A673 (cell line): ENCODE data around the gene RHOT1. TPM values are rescaled to one million over a fixed set of nuclear protein-coding genes. Genes with fewer than 3 reads are reported as not detected.

Experiments used
- BruUV-seq: library from RNA; stranded (reverse); fragments of 400-500 nt; replicated peaks from 2 replicates; lab custom pipeline; 2021; lab: Mats Ljungman, UMichigan
- CTCF ChIA-PET: fragments of 300-600 bp; sonication (Branson Sonifier 250); formaldehyde crosslinking; loops from one replicate; lab custom pipeline; 2022; ENCODE audit warnings: antibody characterized with exemption; lab: Charles Lee
- POLR2A ChIA-PET: fragments of 300-600 bp; sonication (Branson Sonifier 250); formaldehyde crosslinking; loops from one replicate; lab custom pipeline; 2022; ENCODE audit warnings: antibody characterized with exemption; ENCODE audit not compliant: low non-redundant PET; lab: Charles Lee
- DNase-seq: peaks from one replicate; pipeline ENCODE4 v3.0.0-alpha.2; 2015; ENCODE audit warnings: low spot score
- H3K27ac ChIP-seq: fragments of 200-600 bp; sonication (generic); 2 replicates; pipeline ENCODE4 v1.5.1; 2016; ENCODE audit warnings: mixed run types, low read depth, mild to moderate bottlenecking, mixed read lengths, antibody characterized with exemption, low read length; ENCODE audit not compliant: poor library complexity, severe bottlenecking
- H3K27me3 ChIP-seq: fragments of 200-600 bp; sonication (generic); replicated peaks from 2 replicates; pipeline ENCODE4 v1.6.1; 2017; ENCODE audit warnings: mixed run types, low read depth, mild to moderate bottlenecking, mixed read lengths, antibody characterized with exemption, low read length; ENCODE audit not compliant: insufficient read depth, poor library complexity
- H3K36me3 ChIP-seq: fragments of 200-600 bp; sonication (generic); 2 replicates; pipeline ENCODE4 v1.6.1; 2016; ENCODE audit warnings: mixed run types, mild to moderate bottlenecking, mixed read lengths, antibody characterized with exemption, low read length; ENCODE audit not compliant: insufficient read depth, poor library complexity, severe bottlenecking
- H3K4me1 ChIP-seq: fragments of 200-600 bp; sonication (generic); 2 replicates; pipeline ENCODE4 v1.6.1; 2017; ENCODE audit warnings: mixed run types, mild to moderate bottlenecking, mixed read lengths, antibody characterized with exemption, low read length; ENCODE audit not compliant: insufficient read depth, poor library complexity, severe bottlenecking
- H3K4me3 ChIP-seq: fragments of 200-600 bp; sonication (generic); 2 replicates; pipeline ENCODE4 v1.5.1; 2016; ENCODE audit warnings: low read depth, mixed run types, mild to moderate bottlenecking, mixed read lengths, low read length; ENCODE audit not compliant: poor library complexity, severe bottlenecking
- H3K9me3 ChIP-seq: fragments of 200-600 bp; sonication (generic); 2 replicates; pipeline ENCODE4 v1.6.1; 2016; ENCODE audit warnings: mixed run types, low read depth, mild to moderate bottlenecking, mixed read lengths, antibody characterized with exemption, low read length; ENCODE audit not compliant: poor library complexity, severe bottlenecking
- EZH2 ChIP-seq: fragments of 200-600 bp; sonication (generic); IDR thresholded peaks from 2 replicates; pipeline ENCODE4 v1.6.1; 2017; ENCODE audit warnings: borderline replicate concordance, low read depth, mild to moderate bottlenecking, mixed read lengths, antibody characterized with exemption, low read length; ENCODE audit not compliant: poor library complexity, severe bottlenecking
- intact Hi-C: fragments of 100-400 bp; cut with micrococcal nuclease; formaldehyde crosslinking; loops from one replicate; pipeline ENCODE4 v1.10.0; 2022; ENCODE audit not compliant: unreplicated experiment
- total RNA-seq: library from RNA; stranded (reverse); gene quantifications from 2 replicates; pipeline ENCODE4 v1.2.3, GENCODE V29; 2021
- TF ChIP-seq, protein P1 (sequence below): fragments of 300-800, 200-600 bp; sonication (generic); conservative IDR thresholded peaks from 2 replicates; pipeline ENCODE4 v1.5.1; 2017; ENCODE audit warnings: low read depth, mild to moderate bottlenecking, antibody characterized with exemption, low read length, moderate library complexity, mixed read lengths

The RHOT1 gene
- total RNA-seq, 1 experiment from 2014 or later: 18.0 TPM

DNA sequence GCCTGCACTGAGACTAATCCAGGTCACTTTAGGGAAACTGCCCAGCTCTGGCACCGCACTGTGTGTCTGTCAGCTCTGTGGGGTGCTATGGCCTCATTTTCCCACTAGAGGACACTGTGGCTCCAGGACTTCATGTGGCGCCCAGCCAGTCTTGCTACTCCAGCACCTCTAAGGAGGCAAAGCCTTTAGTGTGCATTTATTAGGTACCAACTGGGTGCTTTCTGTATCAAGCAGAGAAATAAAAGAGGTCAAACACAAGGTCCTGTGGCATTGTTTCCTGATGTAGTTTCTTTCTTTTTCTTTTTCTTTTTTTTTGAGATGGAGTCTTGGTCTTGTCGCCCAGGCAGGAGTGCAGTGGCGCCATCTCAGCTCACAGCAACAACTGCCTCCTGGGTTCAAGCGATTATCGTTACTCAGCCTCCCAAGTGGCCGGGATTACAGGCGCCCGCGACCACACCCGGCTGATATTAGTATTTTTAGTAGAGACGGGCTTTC, 110.9 kb downstream of the RHOT1 start:
- intact Hi-C loops: loop anchor here (1.0 kb wide), 1 partner anchor 66 kb away; no protein-coding TSS in a partner anchor
- Histone ChIP-seq H3K4me1 (no peaks in the 10 kb centered on the region), H3K9me3 (no peaks in the 10 kb centered on the region), H3K27ac (no peak overlapping the region), H3K27me3 (no peaks in the 10 kb centered on the region), H3K4me3 (no peak overlapping the region), H3K36me3 (no peaks in the 10 kb centered on the region)
- TF ChIP-seq, protein P1, sequence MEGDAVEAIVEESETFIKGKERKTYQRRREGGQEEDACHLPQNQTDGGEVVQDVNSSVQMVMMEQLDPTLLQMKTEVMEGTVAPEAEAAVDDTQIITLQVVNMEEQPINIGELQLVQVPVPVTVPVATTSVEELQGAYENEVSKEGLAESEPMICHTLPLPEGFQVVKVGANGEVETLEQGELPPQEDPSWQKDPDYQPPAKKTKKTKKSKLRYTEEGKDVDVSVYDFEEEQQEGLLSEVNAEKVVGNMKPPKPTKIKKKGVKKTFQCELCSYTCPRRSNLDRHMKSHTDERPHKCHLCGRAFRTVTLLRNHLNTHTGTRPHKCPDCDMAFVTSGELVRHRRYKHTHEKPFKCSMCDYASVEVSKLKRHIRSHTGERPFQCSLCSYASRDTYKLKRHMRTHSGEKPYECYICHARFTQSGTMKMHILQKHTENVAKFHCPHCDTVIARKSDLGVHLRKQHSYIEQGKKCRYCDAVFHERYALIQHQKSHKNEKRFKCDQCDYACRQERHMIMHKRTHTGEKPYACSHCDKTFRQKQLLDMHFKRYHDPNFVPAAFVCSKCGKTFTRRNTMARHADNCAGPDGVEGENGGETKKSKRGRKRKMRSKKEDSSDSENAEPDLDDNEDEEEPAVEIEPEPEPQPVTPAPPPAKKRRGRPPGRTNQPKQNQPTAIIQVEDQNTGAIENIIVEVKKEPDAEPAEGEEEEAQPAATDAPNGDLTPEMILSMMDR: peak; percentile 76
- no peak for TF ChIP-seq EZH2
- peak; percentile 71 for DNase-seq
- BruUV-seq: no TSS peak
- ChIA-PET CTCF (interaction anchor here (0.6 to 0.7 kb wide), 2 partner anchors 208 to 1419 kb away, joined by 4 to 14 read pairs; no protein-coding TSS in a partner anchor), POLR2A (interaction anchor here (0.8 kb wide), 1 partner anchor 54 kb away, joined by 3 read pairs; no protein-coding TSS in a partner anchor)

DNA sequence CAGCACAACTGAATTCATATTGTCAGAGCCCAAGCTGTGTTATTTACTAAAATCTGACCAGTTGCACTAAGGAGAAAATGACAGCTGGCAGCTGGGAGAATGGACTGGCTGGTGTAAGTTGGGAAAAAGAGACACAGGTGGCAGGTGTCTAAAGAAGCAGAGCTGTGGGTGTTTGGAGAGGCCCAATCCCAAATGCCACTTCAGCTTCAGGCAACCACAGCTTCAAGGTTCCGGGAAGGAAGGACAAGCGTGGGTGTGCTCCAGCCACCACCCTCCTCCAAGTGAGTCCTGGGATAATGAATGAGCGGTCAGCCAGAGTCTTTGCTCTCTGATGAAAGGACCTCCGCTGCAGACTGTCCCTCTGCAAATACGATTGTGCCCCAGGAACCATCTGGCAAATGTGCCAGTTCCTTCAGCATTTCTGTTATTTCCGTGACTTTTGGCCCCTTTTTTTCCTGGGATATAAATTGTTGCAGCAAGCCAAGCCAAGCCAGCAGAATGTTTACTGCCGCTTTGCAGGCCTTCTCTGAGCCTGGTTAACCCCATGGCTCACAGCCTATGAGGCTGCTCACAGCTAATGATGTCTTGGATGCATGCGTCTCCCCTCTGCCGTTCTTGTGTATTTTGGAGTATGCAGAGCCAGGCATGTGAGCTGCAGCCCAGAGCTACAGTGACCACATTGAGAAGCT, 113.9 kb downstream of the RHOT1 start:
- CTCF ChIA-PET: no interaction called here

DNA sequence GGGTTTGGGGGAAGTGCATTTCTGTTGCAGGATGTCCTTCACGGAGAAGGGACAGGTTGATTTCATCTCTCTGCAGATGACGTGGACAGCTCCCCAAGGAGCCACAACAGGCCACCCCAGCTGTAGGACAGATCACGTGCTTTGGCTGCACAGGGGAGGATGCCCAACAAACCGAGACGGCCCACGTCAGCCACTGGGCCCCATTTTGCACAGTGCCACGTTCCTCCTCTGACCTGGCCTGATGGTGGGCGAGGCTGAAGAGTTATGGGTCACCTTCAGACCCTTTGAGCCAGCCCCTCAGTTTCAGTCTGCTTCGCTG, 114.4 kb downstream of the RHOT1 start:
- BruUV-seq: no TSS peak
- CTCF ChIA-PET: no interaction called here
- Histone ChIP-seq H3K36me3 (no peaks in the 10 kb centered on the region), H3K27ac (no peak overlapping the region), H3K4me3 (no peak overlapping the region), H3K9me3 (no peaks in the 10 kb centered on the region), H3K4me1 (peaks cover 4% of the 10 kb centered on the region), H3K27me3 (no peaks in the 10 kb centered on the region)
- TF ChIP-seq EZH2: no peak
- TF ChIP-seq, protein P1: no peak
- intact Hi-C loops: no loop called here
- POLR2A ChIA-PET: no interaction called here
- no peak for DNase-seq

More for the DNA sequence above, 113.9 kb downstream of the RHOT1 start:
- BruUV-seq: no TSS peak
- no peaks in the 10 kb centered on the region for H3K9me3 ChIP-seq
- H3K27me3 ChIP-seq: no peaks in the 10 kb centered on the region
- H3K4me3 ChIP-seq: no peak overlapping the region
- no peaks in the 10 kb centered on the region for H3K36me3 ChIP-seq
- DNase-seq: no peak
- no peak for TF ChIP-seq EZH2
- TF ChIP-seq, protein P1: no peak
- intact Hi-C loops: no loop called here
- H3K27ac ChIP-seq: no peak overlapping the region
- POLR2A ChIA-PET: no interaction called here
- peaks cover 4% of the 10 kb centered on the region for H3K4me1 ChIP-seq
